GM21367 (cell line): Measurements from ENCODE around the gene BCOR.

ENCODE experiments used
- ATAC-seq: cut with Tn5 transposase; IDR thresholded peaks from one replicate; pipeline ENCODE4 v1.9.1; 2021; ENCODE audit not compliant: unreplicated experiment

BCOR gene

GRCh38 chrX:40086569-40087335 is 11.0 kb downstream of the BCOR start:
- no peak for ATAC-seq

GRCh38 chrX:40085714-40086113 is 12.0 kb downstream of the BCOR start:
- no peak for ATAC-seq

- ATAC-seq, result no peak
Observed at GRCh38 chrX:40085102-40085551, 12.6 kb downstream of the BCOR start.

DNA sequence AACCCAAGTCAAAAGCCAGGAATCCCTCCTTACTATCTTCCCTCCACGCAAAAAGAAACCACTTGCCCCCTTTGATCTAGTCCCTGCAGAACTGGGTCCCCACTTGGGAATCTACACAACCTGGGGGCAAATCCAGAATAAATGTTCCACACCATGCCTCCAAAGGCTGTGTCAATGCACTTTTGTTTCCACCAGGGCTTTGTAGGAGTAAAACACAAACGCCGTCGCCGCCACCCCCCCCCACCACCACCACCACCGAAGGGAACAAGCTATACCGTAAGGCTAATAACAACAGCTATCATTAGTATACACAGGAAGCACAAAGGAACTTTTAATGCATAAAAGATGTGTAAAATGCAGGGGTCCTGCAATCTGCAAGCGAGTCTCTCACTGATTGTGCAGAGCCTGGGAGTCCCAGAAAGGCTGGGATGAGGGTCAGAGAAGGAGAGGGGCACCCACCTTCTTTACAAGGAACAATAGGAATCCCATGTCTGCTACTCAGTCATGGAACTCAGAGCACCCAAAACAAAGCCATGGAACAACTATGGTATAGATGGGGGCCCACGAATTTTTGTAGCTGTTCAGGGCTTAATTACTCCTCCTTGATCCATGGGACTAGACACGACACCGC is 13.2 kb downstream of the BCOR start:
- no peak for ATAC-seq

DNA sequence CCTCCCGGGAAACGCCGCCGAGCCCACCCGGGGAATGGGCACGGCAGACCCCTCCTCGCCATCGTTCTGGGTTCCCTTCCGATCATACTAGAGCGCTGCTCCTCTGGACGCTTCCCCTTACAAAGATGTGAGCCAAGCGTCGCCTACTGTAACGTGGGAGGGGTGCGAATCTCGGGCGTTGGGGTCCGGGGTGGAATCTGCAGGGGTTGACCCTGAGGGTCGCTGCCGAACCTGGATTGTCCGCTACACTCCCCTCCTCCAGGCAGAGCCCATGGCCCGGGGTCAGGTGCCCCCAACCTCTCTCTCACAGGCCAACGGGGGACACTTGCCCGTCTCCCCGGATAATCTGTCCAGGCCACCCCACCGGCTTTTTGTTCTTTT is 13.8 kb downstream of the BCOR start:
- ATAC-seq, result no peak

DNA sequence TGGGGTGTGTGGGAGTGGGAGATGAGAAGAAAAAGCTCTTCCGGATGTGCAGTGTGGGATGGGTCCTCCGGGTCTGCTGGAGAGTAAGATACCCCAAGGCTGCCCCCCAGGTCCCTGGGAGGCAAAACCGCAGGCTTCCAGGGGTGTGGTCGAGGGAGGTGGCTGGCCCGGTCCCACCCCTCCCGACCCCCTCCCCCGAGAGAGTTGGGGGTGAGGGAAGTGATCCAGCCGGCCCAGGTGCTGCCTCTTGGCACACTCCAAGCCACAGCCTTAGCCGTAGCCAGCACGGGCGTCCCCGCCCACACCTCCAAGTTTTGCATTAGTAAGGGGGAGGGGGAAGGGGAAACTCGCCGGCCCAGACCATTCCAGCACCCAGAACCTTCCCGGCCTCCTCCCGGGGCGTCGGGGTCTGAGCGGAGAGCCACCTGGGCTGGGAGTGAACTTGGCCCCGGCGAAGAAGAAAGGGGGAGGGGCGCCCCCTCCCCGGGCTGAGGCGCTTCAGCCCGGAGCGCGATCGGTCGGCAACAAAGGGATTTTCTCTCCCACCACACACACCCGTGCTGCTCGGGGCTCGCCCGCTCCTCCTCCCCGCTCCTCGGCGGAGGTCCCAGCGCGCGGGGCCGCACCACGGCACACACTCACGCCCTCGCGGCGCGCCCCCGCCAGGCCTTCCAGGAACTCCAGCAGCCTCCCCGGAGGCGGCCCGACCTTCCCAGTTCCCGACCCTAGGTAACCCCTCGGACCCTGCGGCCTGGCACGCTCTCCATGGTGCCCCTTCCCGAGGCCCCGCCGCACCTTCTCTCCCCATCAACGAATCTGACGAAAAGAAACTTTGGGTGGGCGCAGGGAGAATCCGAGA is 14.4 kb downstream of the BCOR start:
- ATAC-seq, result no peak

DNA sequence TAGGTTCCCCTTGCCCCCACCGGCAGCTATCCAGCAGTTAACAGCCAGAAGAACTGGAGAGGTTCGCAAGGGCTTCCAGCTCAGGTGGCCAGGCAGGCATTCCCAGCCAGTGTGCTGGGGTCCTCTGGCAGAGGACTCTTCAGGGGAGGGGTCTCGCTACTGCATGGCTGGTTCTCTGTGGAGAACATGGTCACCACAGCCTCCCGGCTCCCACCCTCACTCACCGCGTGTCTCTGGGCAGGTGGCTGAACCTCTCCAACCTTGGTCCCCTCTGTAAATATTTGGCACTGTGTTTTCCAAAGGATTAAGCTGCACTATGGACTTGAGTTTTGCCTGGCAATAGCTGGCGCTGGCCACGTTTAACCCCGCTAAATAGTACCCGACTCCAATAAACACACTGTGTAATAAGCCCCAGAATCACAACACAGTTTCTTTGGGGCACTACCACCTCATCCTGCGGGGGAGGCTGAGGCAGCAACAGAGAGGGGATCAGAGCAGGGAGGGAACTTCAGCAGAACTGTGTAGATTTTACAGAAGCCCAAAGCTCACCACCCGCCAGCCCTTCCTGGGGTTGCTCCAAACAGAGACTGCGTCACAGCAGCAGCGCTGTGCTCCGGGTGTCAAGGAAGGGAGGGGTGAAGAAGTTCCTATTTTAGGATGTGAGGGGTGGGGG is 15.2 kb downstream of the BCOR start:
- ATAC-seq, result no peak

DNA sequence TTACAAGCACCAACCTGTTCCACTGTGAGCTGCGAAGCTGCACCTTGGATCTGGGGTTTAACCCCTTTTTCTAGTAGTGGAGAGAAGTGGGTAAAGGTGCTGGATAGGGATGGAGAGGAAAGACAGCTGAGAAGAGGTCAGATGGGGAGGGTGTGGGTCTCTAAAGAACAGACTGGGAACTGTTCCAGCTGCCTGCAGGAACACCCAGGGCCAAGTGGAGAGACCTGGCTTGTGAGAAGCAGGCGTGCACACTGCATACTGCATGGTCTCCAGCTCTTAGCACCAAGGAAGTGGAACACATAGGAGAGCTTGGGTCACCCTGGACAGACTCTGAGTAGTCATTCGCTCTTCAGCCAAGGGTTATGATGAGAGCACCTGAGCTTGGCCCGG is 16.1 kb downstream of the BCOR start:
- no peak for ATAC-seq

DNA sequence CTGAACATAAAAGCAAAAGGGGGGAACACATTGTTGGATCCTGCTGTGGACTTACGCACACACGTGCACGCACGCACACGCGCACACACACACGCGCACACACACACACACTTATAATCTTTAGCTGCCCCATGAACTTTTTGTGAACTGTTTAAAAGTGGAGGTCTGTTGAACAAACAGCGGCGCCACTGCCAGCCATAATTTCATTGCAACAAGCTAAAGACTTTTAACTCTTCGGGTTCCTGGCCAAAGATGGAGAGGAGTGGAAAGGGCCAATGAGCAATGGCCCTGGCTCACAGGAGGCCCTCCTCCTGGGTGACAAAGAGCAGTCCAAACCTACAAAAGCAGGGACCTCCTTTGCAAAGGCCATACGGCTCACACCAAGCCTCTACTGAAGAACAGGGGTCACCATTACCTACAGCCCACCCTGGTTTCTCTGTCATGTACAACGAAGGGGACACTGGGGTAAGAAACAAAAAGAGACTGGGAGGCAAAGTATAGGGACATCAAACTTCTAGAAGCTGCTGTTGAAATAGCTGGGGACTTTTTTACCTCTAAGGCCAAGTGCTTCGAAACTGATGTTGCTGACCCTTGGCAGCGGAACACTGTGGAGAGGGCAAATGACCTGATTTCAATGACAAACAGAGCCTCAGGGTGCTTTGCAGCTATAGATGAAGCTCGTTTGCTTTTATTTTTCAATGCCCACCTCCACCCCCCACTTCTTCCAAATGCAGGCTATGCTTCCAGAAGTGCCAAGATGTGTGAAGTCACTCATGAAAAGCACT is 16.7 kb downstream of the BCOR start:
- ATAC-seq, result no peak

- ATAC-seq, result no peak
Observed at GRCh38 chrX:40079572-40079971, 18.2 kb downstream of the BCOR start.

GRCh38 chrX:40078489-40079227 is 19.1 kb downstream of the BCOR start:
- ATAC-seq, result no peak

- ATAC-seq, result no peak
Observed at GRCh38 chrX:40077906-40078305, 19.9 kb downstream of the BCOR start.

DNA sequence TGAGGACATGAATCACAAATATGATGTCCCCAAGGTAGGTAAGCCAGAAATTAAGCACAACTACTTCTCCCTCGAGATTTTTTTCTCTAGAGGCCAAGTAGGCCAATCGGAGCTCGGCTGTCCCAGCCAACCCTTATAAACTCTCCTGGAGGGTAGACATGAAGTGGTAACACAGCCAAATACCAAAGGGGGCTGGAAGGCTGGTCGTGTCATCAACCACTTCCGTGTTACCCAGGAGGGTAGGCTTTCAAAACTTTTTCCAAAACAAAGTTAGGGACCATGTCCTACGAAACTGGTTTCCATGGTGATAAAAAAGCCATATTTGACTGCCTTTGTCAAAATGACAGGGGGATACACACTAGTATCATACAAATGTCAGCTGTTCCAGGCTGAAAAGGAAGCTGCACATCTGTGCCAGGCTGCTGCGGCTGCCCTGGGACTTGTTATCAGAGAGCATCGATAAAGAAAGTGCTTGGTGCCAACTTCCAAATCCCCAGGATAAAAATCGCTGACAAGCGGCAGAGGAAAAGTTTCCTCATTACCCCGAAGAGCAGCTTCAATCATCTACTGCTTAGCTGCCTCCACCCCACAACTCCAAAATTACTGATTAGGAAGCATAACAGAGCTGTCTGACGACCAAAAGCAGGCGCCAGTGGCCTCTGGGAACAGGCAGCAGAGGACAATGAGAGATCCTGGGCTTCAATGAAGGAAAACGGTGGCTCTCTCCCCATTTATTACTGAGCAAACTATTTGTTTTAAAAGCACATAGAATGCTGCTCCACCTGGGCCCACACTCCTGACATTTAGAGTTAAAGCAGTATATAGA is 20.8 kb downstream of the BCOR start:
- ATAC-seq, result no peak

DNA sequence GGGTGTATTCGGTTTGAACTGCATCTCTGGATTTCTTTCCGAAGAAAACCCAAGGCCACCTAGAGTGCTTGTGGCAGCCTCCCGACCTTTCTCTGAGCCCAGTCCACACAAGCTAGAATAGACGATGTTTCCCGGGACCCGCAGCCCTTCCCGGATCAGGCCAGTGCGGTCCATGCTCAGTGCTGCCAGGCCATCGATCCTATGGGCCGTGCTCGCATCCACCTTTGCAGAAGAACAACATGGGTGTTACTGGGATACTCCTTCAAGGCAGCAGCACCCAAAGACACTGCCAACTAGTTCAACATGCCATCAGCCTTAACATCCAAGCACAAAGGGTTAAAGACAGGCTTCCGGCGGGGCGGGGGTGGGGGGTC is 22.8 kb downstream of the BCOR start:
- no peak for ATAC-seq

DNA sequence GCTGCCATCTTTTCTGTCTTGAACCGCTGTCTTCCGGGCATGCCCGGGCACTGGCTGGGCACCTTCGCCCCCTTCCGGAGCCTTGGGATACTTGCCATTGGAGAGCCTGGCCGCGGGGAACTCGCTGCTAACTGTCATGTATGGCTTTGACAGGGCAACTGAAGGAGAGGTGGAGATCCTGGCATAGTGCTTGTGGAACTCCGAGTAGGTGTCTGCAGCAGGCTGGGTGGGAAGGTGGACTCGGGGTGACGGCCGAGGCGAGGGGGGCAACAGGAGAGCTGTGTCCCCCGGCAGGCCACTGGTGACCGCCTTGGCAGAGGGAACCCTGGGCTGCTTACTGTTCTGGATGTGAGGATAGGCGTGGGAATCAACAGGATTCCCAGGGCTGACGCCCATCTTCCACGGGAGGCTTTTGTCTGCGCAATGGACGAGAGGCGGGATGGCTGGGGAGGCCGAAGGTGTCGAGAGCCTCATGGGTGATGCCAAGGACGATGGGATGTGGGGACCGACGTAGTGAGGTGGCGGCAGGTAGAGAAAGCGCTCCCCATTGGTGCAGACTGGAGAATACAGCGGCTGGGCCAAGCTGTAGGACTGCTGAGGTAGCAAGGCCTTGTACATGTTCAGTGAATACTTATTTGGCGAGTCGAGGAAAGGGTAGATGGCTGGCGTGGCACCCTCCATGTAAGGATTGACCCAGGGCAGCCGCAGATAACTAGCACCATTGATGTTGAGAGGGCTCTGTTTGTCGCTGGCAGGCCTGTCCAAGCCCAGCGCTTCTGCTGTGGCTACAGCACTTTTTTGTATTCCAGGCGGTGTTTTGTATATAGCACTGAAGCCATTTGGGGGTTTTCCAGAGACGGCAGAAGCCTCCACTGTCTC is 23.4 kb downstream of the BCOR start:
- ATAC-seq, result no peak

- ATAC-seq, result no peak
Observed at GRCh38 chrX:40073439-40074054, 24.2 kb downstream of the BCOR start.

GRCh38 chrX:40072246-40072645 is 25.5 kb downstream of the BCOR start:
- ATAC-seq, result no peak

DNA sequence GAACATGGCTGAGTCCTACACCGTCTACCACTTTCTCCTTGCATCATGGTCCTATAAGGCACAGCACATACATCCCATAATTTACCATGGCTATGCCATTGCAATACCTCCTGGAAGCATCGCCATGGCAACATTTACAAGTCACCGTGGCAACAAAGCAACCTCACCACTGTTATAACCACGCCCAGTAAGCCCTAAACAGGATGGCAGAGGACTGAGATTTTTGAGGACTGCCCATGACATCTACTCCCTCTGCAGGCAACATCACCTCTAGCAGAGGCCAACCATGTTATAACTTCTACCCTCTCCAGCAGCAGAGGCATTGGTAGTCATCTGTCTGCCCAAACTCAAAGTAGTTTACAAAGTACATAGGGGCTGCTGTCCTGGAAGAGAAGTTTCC is 29.7 kb downstream of the BCOR start:
- no peak for ATAC-seq
